Stimulated activated CD8-positive, alpha-beta memory T cell treated with anti-CD3 and anti-CD28 coated beads, Interleukin-7, amount 100 ng/mL, for 48 hours (primary cell): ENCODE measurements around the gene GPHA2.
A peak's percentile ranks its signal among the peaks of the same experiment; 100 is the strongest.

Experiments used
- DNase-seq, 2 donors: peaks; one replicate each; pipeline ENCODE4 v3.0.0-alpha.2; 2020; ENCODE audit warnings: low read depth in 1 of 2; ENCODE audit errors: extremely low read depth in 1 of 2

Gene GPHA2

DNA sequence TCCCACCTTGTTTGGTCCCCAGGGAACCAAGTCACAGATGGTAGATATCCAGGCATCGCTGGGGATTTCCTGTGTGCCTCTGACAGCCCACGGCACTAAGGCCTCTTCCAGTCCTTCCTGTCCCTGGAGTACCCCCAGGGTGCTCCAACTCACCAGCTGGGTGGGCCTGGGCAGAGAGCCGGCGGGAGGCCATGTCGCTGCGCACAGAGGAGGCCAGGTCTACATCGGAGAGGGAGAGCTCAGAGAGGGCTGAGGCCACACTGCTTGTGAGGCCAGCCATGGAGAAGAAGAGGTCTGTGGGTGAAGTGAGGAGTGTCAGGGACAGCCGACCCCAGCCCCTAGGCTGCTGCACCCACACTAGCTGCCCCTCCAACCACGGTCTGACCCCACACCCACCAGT, 24.0 kb downstream of the GPHA2 start:
- DNase-seq = no peak

DNA sequence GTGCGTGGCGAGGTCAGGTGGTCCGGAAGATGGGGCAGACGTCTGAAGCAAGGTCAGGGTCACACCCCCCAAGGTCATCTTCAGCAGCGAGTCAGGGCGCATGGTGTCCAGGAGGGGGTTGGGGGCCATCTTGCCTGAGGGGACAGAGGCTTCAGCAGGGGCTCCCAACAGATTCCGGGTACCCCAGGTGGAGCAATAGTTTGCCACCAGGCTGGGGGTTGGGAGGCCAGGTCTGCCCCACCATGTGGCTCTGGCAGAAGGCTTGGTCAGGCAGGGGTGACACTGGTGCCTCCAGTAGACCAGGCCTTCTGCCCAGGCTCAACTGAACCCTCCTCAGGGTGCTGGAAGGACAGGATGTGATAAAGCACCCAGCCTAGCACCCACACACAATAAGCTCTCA, 24.6 kb downstream of the GPHA2 start:
- DNase-seq = no peak

DNA sequence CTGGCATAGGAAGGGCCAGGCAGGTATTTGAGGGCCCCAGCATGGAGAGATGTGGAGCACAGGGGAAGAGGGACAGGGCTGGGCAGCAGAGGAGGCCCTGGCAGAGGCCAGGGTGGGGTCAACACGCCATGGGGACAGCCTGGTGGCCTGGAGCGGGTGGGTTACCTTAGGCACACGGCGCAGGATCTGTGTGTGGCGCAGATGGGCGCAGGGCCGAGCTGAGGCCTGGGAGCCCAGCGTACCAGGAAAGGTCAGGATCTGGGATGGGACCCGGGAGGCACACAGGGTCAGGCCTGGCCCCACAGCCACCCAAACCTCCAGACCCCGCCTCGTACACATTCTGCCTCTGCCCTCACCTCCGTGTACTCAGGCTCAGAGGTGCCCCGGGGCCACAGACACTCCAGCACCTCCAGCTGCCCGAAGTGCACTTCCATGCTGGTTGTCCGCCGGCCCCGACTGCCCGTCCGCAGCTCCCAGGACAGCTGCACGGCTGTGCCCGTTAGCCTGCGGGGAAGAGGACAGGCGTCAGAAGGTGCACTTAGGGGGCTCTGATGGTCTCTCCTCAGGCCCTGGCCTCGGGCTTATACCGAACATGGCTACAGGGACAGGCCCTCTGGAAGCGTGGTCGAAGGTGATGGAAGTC, 25.1 kb downstream of the GPHA2 start:
- no peak for DNase-seq

DNA sequence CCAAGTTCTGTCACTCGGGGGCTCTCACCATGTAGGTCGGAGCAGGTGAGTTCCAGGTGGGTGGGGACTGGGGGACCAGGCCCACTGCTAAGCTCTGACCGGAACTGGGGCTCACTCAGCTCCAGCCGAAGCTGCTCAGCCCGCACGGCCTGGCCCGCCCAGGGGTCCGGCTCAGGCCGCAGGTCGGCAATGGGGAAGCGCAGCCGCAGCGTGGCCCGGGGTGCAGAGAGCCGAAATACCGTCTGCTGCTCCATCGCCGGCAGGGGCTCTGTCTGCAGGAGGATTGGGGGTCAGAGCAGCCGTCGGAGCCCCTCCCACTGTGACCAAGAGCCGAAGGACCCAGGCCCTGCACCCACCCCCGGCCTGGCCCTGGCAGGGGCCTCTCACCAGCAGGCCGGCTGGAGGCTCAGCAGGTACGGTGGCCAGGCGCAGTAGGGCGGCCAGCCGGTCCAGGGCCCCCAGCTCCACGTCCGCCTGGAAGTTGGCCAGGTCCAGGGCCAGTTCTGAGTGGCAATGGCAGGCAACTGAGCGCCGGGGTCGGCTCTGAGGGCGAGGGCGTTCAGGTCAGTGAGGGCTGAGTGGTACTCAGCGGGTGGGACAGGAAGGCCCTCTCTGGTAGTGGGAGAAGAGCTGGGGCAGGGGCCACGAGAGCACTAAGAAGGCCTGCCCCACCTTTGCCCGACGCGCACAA, 25.9 kb downstream of the GPHA2 start:
- DNase-seq = no peak

DNA sequence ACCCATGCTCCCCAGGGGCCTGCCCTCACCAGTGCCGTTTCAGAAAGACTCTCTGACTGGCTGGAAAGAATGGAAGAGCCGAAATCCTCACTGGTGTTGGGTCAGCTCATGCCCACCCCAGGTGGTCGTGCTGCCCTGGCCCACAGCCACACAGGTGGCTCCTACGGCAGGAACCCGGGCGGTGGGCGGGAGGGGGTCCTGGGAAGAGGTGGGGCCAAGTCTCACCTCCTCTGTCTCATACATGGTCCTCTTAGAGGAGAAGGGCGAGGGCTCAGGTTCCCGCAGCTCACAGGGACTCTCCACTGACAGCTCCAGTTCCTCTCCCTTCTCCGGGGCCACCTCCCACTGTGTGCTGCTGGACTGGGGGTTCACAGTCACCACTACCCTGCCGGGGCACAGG, 26.9 kb downstream of the GPHA2 start:
- DNase-seq = no peak

DNA sequence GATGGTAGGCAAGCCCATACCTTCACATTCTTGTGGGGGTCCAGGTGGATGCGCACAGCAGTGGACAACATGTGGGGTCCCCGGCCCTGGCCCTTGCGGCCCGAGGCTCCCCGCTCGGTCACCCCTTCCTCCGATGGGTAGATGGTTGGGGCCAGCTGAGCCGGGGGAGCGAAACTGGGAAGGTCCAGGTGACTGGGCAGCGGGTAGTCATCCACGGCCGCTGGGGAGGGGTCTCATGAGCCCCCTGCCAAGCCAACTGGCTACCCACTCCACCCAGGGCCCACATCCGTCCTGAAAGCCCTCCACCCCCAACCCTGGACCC, 29.4 kb downstream of the GPHA2 start:
- DNase-seq = no peak

DNA sequence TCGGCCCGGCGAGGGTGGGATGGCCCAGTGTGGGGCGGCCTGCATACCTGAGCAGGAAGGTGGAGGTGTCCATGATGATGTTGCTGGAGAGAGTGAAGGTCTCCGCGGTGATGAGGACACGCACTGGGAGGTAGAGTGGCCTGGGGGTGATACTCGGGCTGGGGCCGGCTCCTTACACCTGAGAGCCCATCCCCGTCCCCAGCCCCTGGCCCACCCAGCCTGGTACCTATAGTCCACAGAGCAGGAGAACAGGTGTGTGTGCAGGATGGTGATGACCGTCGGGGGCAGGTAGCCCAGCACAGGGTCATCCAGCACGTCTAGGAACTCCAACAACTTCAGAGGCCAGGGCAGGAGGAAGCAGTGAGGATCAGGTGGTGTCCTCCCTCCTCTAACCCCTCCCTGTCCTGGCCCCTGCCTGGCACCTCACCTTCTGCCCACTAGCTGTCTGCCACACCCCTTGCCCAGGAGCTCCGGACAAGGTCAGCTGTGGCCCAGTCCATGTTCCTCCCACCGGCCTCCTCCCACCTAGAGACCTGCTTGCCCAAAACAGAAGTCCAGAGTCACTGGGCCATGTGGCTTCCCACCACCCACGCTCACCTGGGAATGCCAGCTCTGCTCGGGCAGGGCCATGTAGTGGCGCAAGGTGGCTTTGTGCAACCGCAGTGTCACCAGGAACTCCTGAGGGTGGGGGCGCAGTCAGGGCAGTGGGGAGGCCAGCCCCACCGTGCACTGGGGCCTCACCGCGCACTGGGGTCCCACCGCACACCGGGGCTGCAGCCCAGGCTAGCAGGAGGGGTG, 30.0 kb downstream of the GPHA2 start:
- no peak for DNase-seq

DNA sequence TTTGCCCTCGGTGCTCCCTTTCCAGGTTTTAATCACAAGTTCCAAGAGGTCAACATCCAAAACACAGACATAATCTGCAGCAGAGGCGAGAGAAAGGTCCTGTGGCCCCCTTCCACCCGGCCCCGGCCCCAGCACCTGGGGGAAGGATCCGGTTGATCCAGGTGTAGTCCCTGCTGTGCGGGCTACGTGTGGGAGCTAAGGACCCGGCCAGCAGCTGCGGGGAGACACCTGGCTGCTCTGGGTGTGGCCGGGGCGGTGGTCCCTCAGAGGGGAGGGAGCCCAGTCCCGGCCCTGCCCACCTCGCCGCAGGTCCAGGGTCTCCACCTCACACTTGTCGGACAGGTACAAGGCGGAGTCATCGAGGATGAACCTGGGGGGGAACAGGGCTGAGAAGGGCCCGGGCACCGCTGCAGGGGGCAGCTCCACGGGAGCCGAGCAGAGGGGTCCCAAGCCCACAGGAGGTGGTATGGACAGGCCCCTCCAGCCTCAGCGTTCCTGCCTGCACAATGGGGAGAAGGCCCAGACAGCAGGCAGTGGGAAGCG, 32.3 kb downstream of the GPHA2 start:
- DNase-seq = no peak

DNA sequence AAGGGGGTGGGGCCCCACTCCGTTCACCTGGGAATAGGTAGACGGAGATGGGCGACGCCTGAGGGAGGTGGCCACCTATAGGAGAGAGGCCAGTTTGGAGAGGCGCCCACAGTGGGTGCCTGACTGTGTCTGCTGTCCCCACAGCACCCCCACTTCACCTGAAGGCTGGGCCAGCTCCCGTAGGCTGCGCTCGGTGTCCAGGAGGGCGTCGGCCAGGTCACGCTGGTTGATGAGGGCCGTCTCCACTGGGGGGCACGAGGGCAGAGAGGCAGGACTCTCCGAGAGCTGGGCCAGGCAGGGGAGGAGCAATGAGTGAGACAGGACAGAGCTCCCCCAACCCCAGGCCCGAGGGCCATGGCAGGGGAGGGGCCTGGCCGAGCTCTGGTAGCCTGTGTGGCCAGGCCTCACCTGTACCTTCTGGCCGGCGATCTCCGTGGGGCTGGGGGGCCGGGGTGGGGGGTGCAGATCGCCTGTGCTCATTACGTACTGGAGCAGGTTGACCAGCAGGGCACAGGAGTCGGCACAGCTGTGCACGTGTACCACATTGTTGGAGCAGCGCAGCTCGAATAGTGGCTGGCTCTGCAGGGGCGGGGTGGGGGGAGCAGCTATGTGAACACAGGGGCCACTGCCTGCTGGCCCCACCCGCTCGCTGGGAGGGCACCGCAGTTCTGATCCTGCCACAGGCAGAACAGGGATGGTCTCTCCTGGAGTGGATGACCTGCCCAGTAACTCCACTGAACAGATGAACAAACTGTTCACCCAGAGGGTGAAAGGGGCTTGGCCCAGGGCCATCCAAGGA, 33.4 kb downstream of the GPHA2 start:
- no peak for DNase-seq

DNA sequence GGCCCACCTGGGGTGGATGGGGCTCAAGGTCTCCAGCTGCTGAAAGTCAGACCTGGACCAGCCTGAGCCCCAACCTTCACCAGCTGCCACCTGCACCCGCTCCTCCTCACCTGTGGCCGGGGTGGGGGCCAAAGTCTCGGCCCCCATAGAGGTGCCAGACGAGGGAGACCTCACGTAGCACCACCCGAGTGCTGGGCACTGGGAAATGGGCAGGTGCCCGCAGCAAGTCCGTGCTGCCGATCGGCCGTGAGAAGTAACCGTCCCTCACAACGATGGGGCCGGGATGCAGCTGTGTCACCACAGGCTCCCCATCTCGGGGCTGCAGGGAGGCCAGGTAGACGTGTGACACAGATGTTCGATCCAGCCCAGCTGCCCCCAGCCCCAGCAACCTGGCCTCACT, 34.9 kb downstream of the GPHA2 start:
- DNase-seq = no peak

DNA sequence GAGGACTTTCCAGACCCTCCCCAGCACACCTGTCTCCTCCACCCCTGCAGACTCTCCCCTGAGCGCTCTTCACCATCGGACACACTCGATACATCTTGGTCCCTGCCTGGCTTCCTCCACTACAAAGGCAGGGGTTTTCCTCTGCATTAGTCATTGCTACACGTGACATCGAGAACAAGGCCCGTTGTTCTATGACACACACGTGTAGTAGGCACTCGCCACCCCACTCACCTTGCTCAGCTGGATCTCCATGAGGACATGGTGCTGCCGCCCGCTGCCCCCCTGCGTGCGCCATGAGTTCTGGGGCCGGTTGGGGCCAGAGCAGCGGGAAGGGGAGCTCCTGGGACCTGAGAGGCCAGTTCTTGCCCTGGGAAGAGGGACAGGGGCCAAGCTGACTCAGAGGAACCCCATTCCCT, 35.4 kb downstream of the GPHA2 start:
- DNase-seq = peak in 1 of 2 donors; percentile 64

DNA sequence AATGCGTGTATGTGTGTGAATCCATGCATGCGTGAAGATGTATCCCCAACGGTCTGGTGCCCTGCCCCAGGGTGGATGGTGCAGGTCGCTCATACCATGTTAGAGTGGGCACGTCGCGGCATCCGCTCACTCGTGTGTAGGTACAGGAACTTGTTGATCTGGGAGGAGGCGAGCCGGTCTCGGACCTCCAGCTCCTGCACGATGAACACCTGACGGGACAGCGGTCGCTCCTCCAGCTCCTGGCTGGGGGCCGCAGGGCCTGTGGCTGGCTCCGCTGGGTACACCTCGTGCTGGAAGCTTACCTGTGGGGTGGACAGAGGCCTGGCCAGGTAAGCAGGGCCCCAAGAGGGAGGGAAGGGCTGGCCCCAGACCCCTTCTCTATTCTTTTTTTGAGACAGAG, 37.2 kb downstream of the GPHA2 start:
- DNase-seq = no peak

DNA sequence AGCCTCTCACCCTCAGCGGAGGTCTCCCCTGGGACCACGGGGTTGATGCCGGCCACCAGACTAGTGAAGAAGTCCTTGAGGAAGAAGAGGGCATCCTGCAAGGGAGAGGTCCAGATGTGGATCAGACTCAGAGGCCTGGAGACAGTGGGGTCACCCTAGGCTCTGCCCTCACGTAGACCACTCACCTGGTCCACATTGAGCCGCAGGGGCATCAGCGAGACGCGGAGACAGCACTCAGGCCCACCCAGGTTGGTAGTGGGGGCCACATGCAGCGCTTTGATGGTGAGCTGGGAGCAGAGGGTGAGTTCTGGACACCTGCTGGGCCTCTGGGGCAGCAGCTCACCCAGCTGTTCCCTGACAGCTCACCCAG, 37.6 kb downstream of the GPHA2 start:
- DNase-seq = no peak

DNA sequence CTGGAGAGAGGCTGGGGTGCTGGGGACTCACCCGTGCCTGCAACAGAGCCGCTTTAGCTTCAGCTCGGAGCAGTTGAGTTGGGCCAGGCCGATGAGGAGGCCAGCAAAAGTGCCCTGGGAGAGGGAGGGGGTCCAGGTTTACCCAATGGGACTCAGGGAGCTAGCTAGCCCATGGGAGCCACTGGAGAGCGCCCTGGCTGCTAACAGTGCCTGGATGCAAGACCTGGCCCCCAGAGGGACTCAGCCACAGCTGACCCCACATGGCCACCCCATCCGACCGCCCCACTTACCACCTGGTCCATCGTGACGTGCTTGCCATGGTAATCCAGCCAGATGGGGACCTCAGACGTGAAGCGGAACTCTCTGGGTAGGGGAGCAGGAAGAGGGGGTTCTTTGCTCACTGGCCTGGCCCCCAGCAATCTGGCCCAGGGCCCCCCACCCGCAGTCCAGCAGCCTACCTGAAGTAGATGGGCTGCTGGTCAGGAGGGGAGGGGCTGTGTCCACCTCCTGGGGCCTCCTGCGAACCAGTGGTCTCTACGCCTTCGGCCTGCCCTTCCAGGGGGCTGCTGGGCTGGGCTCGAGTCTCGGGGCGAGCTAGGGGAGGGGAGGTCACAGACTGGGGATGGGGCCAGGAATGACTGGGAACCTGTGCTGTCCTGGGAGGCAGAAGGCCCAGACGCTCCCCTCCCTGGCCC, 38.2 kb downstream of the GPHA2 start:
- DNase-seq = no peak

DNA sequence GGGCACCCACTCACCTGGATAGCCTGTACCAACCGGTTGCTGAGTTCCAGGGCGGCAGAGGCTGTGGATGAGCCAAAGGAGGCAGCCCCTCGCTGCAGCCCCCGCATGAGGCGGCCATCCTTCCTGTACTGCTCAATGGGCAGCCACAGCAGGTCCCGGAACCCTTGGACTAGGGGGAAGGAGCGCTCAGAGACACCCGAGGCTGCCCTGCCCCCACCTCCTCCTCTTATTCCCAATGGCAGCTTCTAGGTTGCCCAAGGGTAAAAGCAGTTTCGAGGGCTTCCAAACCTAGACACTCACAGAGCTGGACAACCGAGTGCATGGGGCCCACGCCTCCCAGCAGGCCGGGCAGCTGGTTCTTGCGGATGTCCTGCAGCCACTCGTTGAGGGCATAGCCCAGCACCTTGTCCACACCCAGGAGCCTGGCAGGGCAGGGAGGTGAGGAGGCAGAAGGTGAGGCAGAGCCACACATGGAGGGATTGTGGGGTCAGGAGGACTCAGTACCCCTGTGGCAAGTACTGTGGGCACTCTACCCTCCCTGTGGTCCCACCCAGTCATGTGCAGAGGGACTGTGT, 39.2 kb downstream of the GPHA2 start:
- DNase-seq = no peak

DNA sequence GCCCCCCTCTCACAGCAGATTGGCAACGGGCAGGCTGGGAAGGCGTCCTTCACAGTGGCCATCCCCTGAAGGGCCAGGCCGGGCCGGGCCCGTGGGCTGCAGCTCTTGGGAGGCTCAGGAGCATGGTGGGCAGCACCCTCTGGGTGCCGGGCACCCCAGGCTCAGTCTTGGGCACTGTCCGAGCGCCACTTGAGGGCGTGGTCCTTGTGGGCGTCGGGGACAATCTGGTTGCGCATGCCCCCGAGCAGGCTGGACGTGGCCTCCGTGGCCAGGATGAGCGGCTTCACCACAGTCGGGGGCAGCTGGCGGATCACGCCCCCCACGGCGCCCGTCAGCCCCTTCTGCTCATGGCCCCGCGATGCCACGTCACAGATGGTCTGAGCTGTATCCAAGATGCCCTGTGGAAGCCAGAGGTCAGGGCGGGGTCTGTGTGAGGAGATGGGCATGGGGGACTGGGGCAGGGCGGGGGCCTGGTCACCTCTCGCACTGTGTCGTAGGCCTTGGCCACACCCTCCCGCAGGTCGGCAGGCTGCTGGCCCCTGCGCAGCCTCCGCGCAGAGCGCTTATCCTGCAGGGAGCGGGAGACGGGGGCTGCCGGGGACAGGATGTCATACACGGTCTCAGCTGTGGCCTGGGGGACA, 40.8 kb downstream of the GPHA2 start:
- no peak for DNase-seq

DNA sequence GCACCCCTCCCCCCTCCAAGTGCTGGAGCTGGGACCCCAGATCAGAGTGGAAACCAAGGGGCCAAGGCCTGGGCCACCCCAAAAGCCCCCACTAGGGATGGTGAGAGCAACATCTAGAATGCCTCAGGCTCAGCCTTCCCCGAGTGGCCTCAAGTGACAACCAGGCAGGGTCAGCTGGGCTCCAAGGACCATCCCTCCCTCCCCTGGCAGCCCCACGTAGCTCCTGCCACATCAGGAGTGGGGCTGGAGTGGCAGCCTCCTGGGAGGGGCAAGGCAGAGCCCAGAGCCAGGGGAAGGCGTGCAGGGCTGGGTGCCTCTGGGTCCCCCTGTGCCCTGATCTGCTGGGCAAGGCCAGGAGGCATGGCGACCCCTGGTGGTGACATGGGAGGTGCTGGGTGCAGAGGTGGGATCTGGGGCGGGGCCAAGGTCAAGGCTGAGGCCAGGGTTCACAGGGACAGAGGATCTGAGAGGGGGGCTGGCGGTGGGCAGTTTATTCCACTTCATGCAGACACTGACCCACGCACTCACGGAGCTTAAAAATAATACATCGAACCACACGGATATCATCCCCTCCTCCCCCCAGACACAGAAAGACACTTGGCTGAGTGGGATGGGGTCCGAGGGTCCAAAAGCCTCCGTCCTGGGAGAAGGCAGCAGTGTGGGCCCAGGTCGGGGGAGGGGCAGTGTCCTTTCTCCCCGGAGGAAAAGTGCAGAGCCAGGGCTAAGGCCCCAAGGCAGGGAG, 41.5 kb downstream of the GPHA2 start:
- peak; percentile 78 to 84 for DNase-seq

DNA sequence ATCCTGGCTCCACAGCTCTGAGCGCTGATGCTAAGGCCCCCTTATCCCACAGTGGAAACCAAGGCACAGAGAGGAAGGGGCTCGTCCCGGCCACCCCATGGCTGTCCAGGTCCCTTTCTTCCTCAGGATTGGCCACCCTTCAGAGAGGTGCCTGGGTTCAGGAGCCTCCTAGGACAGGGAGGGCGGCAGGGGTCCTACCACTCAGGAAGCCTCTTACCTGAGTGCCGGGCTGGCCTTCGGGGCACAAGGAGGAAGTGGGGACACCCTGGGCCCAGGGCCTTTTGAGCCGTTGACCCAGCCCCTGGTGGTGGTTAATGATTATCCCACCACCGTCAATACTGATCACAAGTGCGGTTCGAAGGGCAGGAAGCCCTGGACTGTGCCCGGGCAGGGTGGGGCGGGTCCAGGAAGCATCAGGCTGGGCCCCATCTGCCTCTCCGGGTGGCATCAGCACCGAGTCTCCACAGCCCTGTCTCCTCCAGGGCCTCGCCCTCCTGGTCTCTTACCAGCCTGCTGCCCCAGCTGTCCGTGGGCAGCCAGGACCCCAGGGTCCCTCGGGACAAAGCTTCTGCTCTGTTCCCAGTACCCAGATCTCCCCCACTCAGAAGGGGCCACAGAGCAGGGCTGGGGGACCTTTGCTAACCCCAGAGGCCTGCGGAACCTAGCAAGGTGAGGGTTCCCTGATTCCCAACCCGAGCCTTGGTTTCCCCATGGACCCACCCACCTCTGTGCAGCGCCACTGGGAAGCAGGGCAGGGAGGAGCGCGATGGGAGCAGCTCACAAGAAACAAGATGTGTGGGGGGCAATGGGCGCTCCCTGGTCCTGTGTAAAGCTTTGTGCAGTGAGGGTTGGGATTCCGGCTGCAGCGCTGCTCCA, 42.3 kb downstream of the GPHA2 start:
- DNase-seq = no peak
